ENCODE results near the gene SPATS2L.

DNA sequence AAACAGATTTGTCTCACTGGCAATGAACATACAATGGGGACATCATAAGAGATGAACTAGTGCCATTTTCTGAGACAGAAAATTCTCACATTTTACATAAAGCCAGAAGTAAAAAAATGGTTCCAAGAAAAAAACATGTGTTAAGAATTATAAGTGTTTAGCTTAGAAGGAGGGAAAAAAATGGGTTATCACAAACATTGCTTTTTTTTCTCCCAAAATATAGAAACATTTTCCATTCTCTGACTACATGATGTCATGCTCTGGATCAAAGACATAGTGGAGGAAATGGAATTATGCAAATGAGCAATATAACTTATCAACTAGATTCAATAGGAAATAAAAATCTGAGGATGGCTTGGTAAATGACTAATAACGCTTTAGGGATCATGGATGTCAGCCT is 49.8 kb downstream of the SPATS2L start:
- TF ChIP-seq TAF1 (IDR thresholded peaks at IDR 0.05; ENCODE audit: borderline replicate concordance, low read depth, low read length) = no peak
- no peak for TF ChIP-seq POLR2A (IDR thresholded peaks at IDR 0.05; ENCODE audit: low read depth, low read length)
- TF ChIP-seq POLR2AphosphoS5 (IDR thresholded peaks at IDR 0.05; ENCODE audit: low read depth, low read length) = no peak

All from GM12892 (cell line).